HepG2 (cell line): ENCODE measurements around the gene TATDN3. TPM values are rescaled to one million over a fixed set of nuclear protein-coding genes. Genes with fewer than 3 reads are reported as not detected.

Source experiments
- HMG20B ChIP-seq: conservative IDR thresholded peaks from 2 replicates; pipeline ENCODE4 v1.6.1; 2016; ENCODE audit warnings: missing genetic modification reagents, missing compliant biosample characterization
- MNT ChIP-seq: fragments of 450-650 bp; IDR thresholded peaks from 2 replicates; pipeline ENCODE4 v1.6.1; 2016
- MZF1 ChIP-seq: sonication (generic); formaldehyde crosslinking; IDR thresholded peaks from 2 replicates; pipeline ENCODE4 v1.8.1; 2023; ENCODE audit warnings: mild to moderate bottlenecking, missing genetic modification reagents, borderline replicate concordance
- NFYB ChIP-seq: sonication (generic); formaldehyde crosslinking; IDR thresholded peaks from 2 replicates; pipeline ENCODE4 v1.4.0; 2020; ENCODE audit warnings: missing genetic modification reagents
- NR2F6 ChIP-seq, 2 experiments: IDR thresholded peaks; 2 replicates each; pipeline ENCODE4 v1.6.1; 2016; ENCODE audit warnings: antibody characterized with exemption in 1 of 2, mild to moderate bottlenecking in 1 of 2
- PCBP2 ChIP-seq: fragments of 200-400 bp; formaldehyde crosslinking; optimal IDR thresholded peaks from 2 replicates; pipeline ENCODE3; 2018; ENCODE audit warnings: low read length, low read depth; ENCODE audit not compliant: poor library complexity, severe bottlenecking
- POLR2G ChIP-seq: fragments of 200-400 bp; formaldehyde crosslinking; IDR thresholded peaks from 2 replicates; pipeline ENCODE4 v1.6.1; 2018; ENCODE audit warnings: mild to moderate bottlenecking, low read depth, low read length, moderate library complexity
- RFX3 ChIP-seq: IDR thresholded peaks from 2 replicates; pipeline ENCODE4 v1.6.1; 2016; ENCODE audit warnings: missing biosample characterization, missing genetic modification reagents
- SMARCE1 ChIP-seq: fragments of 450-650 bp; IDR thresholded peaks from 2 replicates; pipeline ENCODE4 v1.6.1; 2017; ENCODE audit warnings: borderline replicate concordance
- TFE3 ChIP-seq: IDR thresholded peaks from 2 replicates; pipeline ENCODE4 v1.6.1; 2016
- ZMYM4 ChIP-seq: sonication (generic); formaldehyde crosslinking; IDR thresholded peaks from 2 replicates; pipeline ENCODE4 v1.8.1; 2023; ENCODE audit warnings: mild to moderate bottlenecking, missing genetic modification reagents
- ZNF143 ChIP-seq: sonication (generic); formaldehyde crosslinking; IDR thresholded peaks from 2 replicates; pipeline ENCODE4 v1.4.0; 2020; ENCODE audit warnings: missing genetic modification reagents
- ZNF407 ChIP-seq: sonication (generic); formaldehyde crosslinking; IDR thresholded peaks from one replicate; pipeline ENCODE4 v1.5.1; 2020; ENCODE audit warnings: mild to moderate bottlenecking, missing genetic modification reagents; ENCODE audit errors: not compliant biosample characterization
- ZNF512 ChIP-seq: sonication (generic); formaldehyde crosslinking; IDR thresholded peaks from 2 replicates; pipeline ENCODE4 v1.4.0; 2020; ENCODE audit warnings: mild to moderate bottlenecking, missing genetic modification reagents
- ZNF615 ChIP-seq: sonication (generic); formaldehyde crosslinking; IDR thresholded peaks from 2 replicates; pipeline ENCODE4 v1.5.0; 2020; ENCODE audit warnings: mild to moderate bottlenecking, missing genetic modification reagents, borderline replicate concordance
- ZNF772 ChIP-seq: sonication (generic); formaldehyde crosslinking; IDR thresholded peaks from 2 replicates; pipeline ENCODE4 v1.5.0; 2020; ENCODE audit warnings: mild to moderate bottlenecking, missing genetic modification reagents
- ZSCAN12 ChIP-seq: sonication (generic); formaldehyde crosslinking; IDR thresholded peaks from 2 replicates; pipeline ENCODE4 v1.9.0; 2021; ENCODE audit warnings: mild to moderate bottlenecking, missing genetic modification reagents
- polyA plus RNA-seq, 8 experiments: library from polyadenylated mRNA; depleted of rRNA in 3 of 8; stranded (reverse) in 7 of 8; unstranded in 1 of 8; fragments of >200 nt; fragmentation: Illumina TruSeq in 4 of 8; extraction: Trizol in 4 of 8; gene quantifications; 2 replicates each; pipeline versions ENCODE4 v1.2.1 to v1.2.3, GENCODE V29; 2011 to 2016; ENCODE audit warnings: low read depth in 4 of 8, missing spikeins in 1 of 8, mixed read lengths in 1 of 8; ENCODE audit not compliant: insufficient read depth in 1 of 8
- total RNA-seq, 5 experiments: library from RNA; depleted of rRNA; stranded (reverse); fragments of >200 nt; fragmentation: Illumina TruSeq; extraction: Trizol; gene quantifications; 2 replicates each; pipeline ENCODE4 v1.2.3, GENCODE V29; 2016; ENCODE audit warnings: low read depth in 1 of 5

Gene TATDN3
- total and polyA plus RNA-seq, 2 of the 13 experiments (the other 11 are each of a cell fraction or from before 2014, with no cell fraction given), result 7.3 to 8.6 TPM

DNA sequence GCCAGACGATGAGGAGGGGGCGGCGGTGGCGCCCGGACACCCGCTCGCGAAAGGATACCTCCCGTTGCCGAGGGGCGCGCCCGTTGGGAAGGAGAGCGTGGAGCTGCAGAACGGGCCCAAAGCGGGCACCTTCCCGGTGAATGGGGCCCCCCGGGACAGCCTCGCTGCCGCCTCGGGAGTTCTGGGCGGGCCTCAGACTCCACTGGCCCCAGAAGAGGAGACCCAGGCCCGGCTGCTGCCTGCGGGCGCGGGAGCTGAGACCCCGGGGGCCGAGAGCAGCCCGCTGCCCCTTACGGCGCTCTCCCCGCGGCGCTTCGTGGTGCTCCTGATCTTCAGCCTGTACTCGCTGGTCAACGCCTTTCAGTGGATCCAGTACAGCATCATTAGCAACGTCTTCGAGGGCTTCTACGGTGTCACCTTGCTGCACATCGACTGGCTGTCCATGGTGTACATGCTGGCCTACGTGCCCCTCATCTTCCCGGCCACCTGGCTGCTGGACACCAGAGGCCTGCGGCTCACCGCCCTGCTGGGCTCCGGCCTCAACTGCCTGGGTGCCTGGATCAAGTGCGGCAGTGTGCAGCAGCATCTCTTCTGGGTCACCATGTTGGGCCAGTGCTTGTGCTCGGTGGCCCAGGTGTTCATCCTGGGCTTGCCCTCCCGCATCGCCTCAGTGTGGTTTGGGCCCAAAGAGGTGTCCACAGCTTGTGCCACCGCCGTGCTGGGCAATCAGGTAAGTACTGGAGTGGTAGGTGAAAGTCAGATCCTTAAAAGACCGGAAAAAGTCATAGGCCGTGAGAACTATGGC is 67.0 kb downstream of the TATDN3 start (continued):
- TF ChIP-seq ZNF407 (CRISPR knock-in tag), result no peak
- TF ChIP-seq RFX3 (CRISPR knock-in tag), result no peak
- TF ChIP-seq PCBP2, result no peak
- TF ChIP-seq NFYB, result no peak
- no peak for TF ChIP-seq ZNF772 (CRISPR knock-in tag)
- TF ChIP-seq MZF1 (CRISPR knock-in tag), result no peak; the same call in 1 of the 2 replicates
- no peak for TF ChIP-seq NR2F6 (IDR thresholded peaks at IDR 0.05)
- no peak for TF ChIP-seq NR2F6 (CRISPR knock-in tag; IDR thresholded peaks at IDR 0.05)
- TF ChIP-seq POLR2G, result no peak
- no peak for TF ChIP-seq ZMYM4
- no peak for TF ChIP-seq ZSCAN12 (CRISPR knock-in tag)
- no peak for TF ChIP-seq HMG20B (CRISPR knock-in tag)
- TF ChIP-seq MNT, result no peak
- no peak for TF ChIP-seq SMARCE1
- TF ChIP-seq ZNF143 (CRISPR knock-in tag), result no peak; the same call in 1 of the 2 replicates
- TF ChIP-seq ZNF512 (CRISPR knock-in tag), result no peak
- no peak for TF ChIP-seq TFE3
- no peak for TF ChIP-seq ZNF615 (CRISPR knock-in tag)
